OCI-LY3 (cell line): ENCODE data around the gene REXO4.

Experiments
- CTCF ChIP-seq: fragments of 200-600, 300-600 bp; sonication (generic); IDR thresholded peaks from 2 replicates; pipeline ENCODE4 v1.5.1; 2014; ENCODE audit warnings: antibody characterized with exemption, low read length, low read depth
- EZH2phosphoT487 ChIP-seq: fragments of 200-600 bp; shearing (Covaris generic); IDR thresholded peaks from 2 replicates; pipeline ENCODE4 v1.6.1; 2018; ENCODE audit warnings: antibody characterized with exemption, mixed run types, low read depth

- TF ChIP-seq CTCF (no peak), EZH2phosphoT487 (no peak)
These were observed 41.9 kb upstream of the REXO4 start, which contains the start of gene CACFD1 for GRCh38 chr9:133459476-133460404.
